ENCODE measurements around the gene FADS2.

Gene FADS2

GRCh38 chr11:61887839-61888494 lies 59.9 kb downstream of the FADS2 start:
- DNase-seq (ENCODE audit: low read depth in 2 of 2): peak; percentile 20 to 29

DNA sequence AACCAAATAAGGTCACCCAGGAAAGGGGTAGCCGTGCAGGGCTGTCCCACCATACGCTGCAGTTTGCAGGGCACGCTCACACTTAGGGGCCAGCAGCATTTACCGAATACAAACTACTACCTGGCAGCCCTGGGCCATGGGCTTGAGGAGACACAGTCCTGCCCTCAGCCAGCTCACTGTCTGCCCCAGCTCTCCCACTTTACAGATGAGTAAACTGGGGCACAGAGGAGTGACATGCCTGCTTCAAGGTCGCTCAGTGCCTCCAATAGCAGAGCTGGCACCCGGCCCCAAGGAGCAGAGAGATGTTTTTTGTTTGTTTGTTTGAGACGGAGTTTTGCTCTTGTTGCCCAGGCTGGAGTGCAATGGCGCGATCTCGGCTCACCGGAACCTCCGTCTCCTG lies 60.5 kb downstream of the FADS2 start:
- no peak for DNase-seq (ENCODE audit: low read depth in 2 of 2)

- DNase-seq (ENCODE audit: low read depth in 2 of 2): no peak
Measured at GRCh38 chr11:61889831-61890230, 61.7 kb downstream of the FADS2 start.

- DNase-seq (ENCODE audit: low read depth in 2 of 2): peak in 1 of 2 experiments; percentile 8
Measured at GRCh38 chr11:61890529-61891330, 62.6 kb downstream of the FADS2 start.

DNA sequence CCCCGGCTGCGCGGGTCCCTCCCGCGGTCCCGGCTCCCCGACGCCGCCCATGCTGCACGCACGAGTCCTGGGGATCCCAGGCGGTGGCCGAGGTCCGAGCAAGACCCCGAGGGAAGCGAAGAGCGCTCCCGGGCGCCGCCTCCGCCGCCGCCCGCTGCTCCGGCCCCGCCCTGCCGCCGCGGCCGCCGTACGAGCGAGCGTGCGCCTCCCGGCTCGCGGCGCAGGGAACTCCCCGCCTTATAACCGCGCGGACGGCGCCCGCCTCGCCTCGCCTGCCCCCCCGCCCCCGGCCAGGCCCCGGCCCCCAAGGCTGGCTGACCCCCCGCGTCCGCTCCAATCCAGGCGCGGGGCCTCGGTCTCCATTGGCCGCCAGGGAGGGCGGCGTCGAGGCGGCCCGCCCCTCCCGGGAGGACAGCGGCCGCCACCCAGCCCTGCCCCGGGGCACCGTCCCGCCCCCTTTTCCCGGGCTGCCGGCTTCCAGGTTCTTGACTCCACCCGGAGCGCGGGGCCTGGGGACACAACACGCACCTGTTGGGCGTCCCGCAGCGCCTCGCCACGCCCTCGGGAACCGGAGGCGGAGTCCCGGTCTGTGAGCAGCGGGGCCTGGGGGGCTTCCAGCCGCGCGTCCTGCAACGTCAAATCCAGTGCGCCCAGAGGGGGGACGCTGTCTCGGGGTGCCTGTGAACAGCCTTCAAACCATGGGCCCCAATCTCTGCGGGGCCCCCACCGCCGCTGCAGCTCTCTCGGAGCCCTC lies 63.4 kb downstream of the FADS2 start, which contains the start of gene FADS3:
FADS3 (minus strand) TSS at position 215 of the 754 bp plus-strand sequence; CDS start at position 51, 164 bp downstream.
- DNase-seq (ENCODE audit: low read depth in 2 of 2): peak; percentile 24 to 38

DNA sequence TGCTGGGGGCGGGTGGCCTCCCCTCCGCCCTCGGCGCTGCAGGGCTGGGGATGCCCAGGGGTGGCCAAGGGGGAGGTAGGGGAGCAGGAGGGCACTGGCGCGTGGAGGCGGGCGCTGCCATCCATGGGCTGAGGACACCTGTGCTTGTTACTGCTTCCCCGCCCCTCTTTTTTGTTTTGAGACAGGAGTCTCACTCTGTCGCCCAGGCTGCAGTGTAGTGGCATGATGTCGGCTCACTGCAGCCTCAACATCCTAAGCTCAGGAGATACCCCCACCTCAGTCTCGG lies 63.9 kb downstream of the FADS2 start:
- DNase-seq (ENCODE audit: low read depth in 2 of 2): no peak

GRCh38 chr11:61893981-61894380 lies 65.9 kb downstream of the FADS2 start:
- DNase-seq (ENCODE audit: low read depth in 2 of 2): peak; percentile 71 to 77

GRCh38 chr11:61895046-61895717 lies 67.1 kb downstream of the FADS2 start:
- DNase-seq (ENCODE audit: low read depth in 2 of 2): no peak

DNA sequence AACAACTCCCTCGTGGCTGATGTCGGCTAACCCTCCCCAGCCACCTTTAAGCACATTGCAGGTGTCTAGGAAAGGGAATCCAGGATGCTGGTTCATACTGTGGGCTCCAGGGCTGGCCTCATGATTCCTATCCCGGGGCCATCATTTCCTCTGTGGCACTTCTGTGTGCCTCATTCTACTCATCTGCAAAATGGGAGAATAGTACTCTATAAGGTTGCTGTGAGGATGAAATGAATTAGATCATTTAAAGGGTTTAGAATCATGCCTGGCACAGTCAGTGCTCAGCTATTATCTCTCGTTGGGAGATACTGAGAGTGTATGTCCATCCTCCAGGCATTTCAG lies 67.6 kb downstream of the FADS2 start:
- no peak for DNase-seq (ENCODE audit: low read depth in 2 of 2)

GRCh38 chr11:61896665-61897386 lies 68.7 kb downstream of the FADS2 start:
- DNase-seq (ENCODE audit: low read depth in 2 of 2): no peak

GRCh38 chr11:61897387-61898246 lies 69.5 kb downstream of the FADS2 start:
- DNase-seq (ENCODE audit: low read depth in 2 of 2): peak in 1 of 2 experiments; percentile 28

DNA sequence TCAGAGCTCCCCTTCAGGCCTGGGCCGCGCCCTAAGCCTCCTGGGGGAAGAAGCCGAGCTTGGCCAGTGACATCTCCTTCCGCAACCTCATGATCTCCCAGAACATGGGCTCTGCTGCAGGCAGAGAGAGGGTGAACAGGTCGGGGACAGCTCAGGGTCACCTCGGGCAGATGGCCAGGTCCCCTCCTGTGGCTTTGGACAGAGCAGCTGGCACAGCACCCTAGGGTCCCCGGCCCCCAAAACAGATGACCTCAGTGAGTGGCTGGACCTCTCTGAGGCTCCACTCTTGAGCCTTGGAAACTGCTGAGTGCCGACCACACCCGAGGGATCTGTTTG lies 70.1 kb downstream of the FADS2 start:
- DNase-seq (ENCODE audit: low read depth in 2 of 2): no peak

- peak in 1 of 2 experiments; percentile 29 for DNase-seq (ENCODE audit: low read depth in 2 of 2)
Measured at GRCh38 chr11:61899146-61899841, 71.2 kb downstream of the FADS2 start.

- no peak for DNase-seq (ENCODE audit: low read depth in 2 of 2)
Measured at GRCh38 chr11:61900251-61900650, 72.2 kb downstream of the FADS2 start.

DNA sequence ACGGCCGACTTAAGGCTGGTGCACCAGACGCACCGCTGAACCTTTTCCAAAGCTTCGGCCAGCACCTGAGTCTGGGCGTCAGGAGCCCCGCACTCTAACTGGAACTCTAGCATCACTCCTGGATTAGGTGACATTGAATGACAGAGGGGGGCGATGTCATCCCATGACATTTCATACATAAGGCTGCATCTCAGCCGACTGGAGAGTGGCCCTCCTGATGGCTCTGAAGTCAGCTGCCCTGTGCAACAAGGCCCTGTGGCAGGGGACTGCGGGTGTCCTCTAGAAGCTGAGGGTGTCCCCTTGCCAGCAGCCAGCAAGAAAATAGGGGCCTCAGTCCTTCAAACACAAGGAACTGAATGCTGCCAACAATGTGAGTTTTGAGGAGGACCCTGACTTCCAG lies 73.3 kb downstream of the FADS2 start:
- DNase-seq (ENCODE audit: low read depth in 2 of 2): no peak

- DNase-seq (ENCODE audit: low read depth in 2 of 2): no peak
Measured at GRCh38 chr11:61902313-61902712, 74.2 kb downstream of the FADS2 start.

- DNase-seq (ENCODE audit: low read depth in 2 of 2): no peak
Measured at GRCh38 chr11:61903845-61904244, 75.7 kb downstream of the FADS2 start.

DNA sequence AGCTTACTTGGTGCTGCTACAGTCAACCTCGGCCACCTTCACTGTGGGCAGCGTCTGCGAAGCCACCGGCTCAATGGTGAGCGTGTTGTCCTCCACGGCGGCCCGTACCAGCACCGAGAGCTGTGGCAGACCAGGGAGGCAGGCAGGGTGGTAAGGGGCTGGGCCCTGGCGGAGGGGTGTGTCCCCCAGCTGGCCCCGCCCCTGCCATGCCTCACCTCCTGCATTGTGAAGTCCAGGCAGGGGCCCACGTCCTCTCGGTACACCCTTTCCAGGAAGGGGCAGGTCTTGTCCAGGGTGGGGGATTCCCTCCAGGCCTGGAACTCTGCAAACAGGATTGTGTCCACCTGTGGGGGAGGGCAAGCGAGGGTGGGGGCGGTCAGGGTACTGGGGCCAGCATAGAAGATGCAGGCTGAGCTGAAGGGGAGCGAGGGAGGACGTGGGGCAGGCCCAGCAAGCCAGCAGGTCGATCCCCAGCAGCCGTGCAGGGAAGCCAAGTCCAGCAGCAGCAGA lies 76.5 kb downstream of the FADS2 start:
- DNase-seq (ENCODE audit: low read depth in 2 of 2): no peak

GRCh38 chr11:61905067-61905696 lies 77.1 kb downstream of the FADS2 start:
- no peak for DNase-seq (ENCODE audit: low read depth in 2 of 2)
